Liver (tissue), 9 donors: ENCODE results near the gene ADM2. TPM values are rescaled to one million over a fixed set of nuclear protein-coding genes. Genes with fewer than 3 reads are reported as not detected.

Experiments used
- DNase-seq: peaks from one replicate; pipeline ENCODE4 v3.0.0-alpha.2; 2017; ENCODE audit warnings: low spot score
- H3K27ac ChIP-seq, 2 donors: one replicate each; pipeline ENCODE4 v1.7.0; 2013; ENCODE audit warnings: inconsistent platforms in 2 of 2, low read length in 2 of 2, control low read depth in 1 of 2, low read depth in 1 of 2, mild to moderate bottlenecking in 1 of 2
- H3K27me3 ChIP-seq, 4 donors: one replicate each; pipeline versions ENCODE4 v1.6.1 to v1.7.0; 2013; ENCODE audit warnings: low read length in 3 of 4, inconsistent platforms in 1 of 4, mild to moderate bottlenecking in 1 of 4, moderate library complexity in 1 of 4; ENCODE audit not compliant: control insufficient read depth in 4 of 4, insufficient read depth in 4 of 4
- H3K36me3 ChIP-seq, 4 donors: one replicate each; pipeline versions ENCODE4 v1.6.1 to v1.7.0; 2013; ENCODE audit warnings: low read length in 3 of 4, mild to moderate bottlenecking in 3 of 4, low read depth in 1 of 4, moderate library complexity in 1 of 4; ENCODE audit not compliant: control insufficient read depth in 4 of 4, insufficient read depth in 3 of 4
- H3K4me1 ChIP-seq, 4 donors: one replicate each; pipeline versions ENCODE4 v1.6.1 to v1.7.0; 2013; ENCODE audit warnings: low read length in 3 of 4, mild to moderate bottlenecking in 3 of 4, moderate library complexity in 1 of 4; ENCODE audit not compliant: control insufficient read depth in 4 of 4, insufficient read depth in 4 of 4
- H3K4me3 ChIP-seq, 3 donors: one replicate each; pipeline versions ENCODE4 v1.6.1 to v1.7.0; 2013; ENCODE audit warnings: low read length in 3 of 3, control low read depth in 1 of 3, low read depth in 1 of 3, mild to moderate bottlenecking in 1 of 3
- H3K9ac ChIP-seq, 2 donors: one replicate each; pipeline ENCODE4 v1.7.0; 2013; ENCODE audit warnings: low read length in 2 of 2, mild to moderate bottlenecking in 2 of 2, moderate library complexity in 2 of 2, control low read depth in 1 of 2, low read depth in 1 of 2
- H3K9me3 ChIP-seq, 4 donors: one replicate each; pipeline versions ENCODE4 v1.6.1 to v1.7.0; 2013; ENCODE audit warnings: low read length in 3 of 4; ENCODE audit not compliant: control insufficient read depth in 4 of 4
- ATF3 ChIP-seq: IDR thresholded peaks from 2 replicates; pipeline ENCODE4 v1.6.1; 2016; ENCODE audit warnings: antibody characterized with exemption
- EGR1 ChIP-seq, 2 donors: IDR thresholded peaks; 2 replicates each; pipeline ENCODE4 v1.6.1; 2016 to 2018; ENCODE audit warnings: antibody characterized with exemption in 2 of 2, low read depth in 2 of 2
- FOXA1 ChIP-seq: IDR thresholded peaks from 2 replicates; pipeline ENCODE4 v1.6.1; 2016; ENCODE audit warnings: antibody characterized with exemption
- GABPA ChIP-seq, 2 donors: IDR thresholded peaks in 1 of 2; conservative IDR thresholded peaks in 1 of 2; 2 replicates each; pipeline ENCODE4 v1.6.1; 2016; ENCODE audit warnings: antibody characterized with exemption in 2 of 2, mild to moderate bottlenecking in 1 of 2, moderate library complexity in 1 of 2
- HNF4G ChIP-seq: IDR thresholded peaks from 2 replicates; pipeline ENCODE4 v1.6.1; 2016; ENCODE audit warnings: antibody characterized with exemption
- JUND ChIP-seq, 2 donors: IDR thresholded peaks; 2 replicates each; pipeline ENCODE4 v1.6.1; 2016; ENCODE audit warnings: antibody characterized with exemption in 2 of 2
- NR2F2 ChIP-seq: IDR thresholded peaks from 2 replicates; pipeline ENCODE4 v1.6.1; 2016; ENCODE audit warnings: antibody characterized with exemption
- RAD21 ChIP-seq, 2 donors: IDR thresholded peaks; 2 replicates each; pipeline ENCODE4 v1.6.1; 2016; ENCODE audit warnings: antibody characterized with exemption in 2 of 2, mild to moderate bottlenecking in 2 of 2
- REST ChIP-seq: IDR thresholded peaks from 2 replicates; pipeline ENCODE4 v1.6.1; 2016; ENCODE audit warnings: antibody characterized with exemption, mild to moderate bottlenecking
- RXRA ChIP-seq, 2 donors: IDR thresholded peaks; 2 replicates each; pipeline ENCODE4 v1.6.1; 2017 to 2018; ENCODE audit warnings: antibody characterized with exemption in 2 of 2, mild to moderate bottlenecking in 1 of 2
- SP1 ChIP-seq: IDR thresholded peaks from 2 replicates; pipeline ENCODE4 v1.6.1; 2018; ENCODE audit warnings: antibody characterized with exemption, mild to moderate bottlenecking
- TAF1 ChIP-seq: conservative IDR thresholded peaks from 2 replicates; pipeline ENCODE4 v1.6.1; 2016; ENCODE audit warnings: antibody characterized with exemption, mild to moderate bottlenecking
- YY1 ChIP-seq: IDR thresholded peaks from 2 replicates; pipeline ENCODE4 v1.6.1; 2016; ENCODE audit warnings: antibody characterized with exemption, mild to moderate bottlenecking
- WGBS: extraction: QIAGEN DNeasy Blood & Tissue Kit; methylation state at CpG from one replicate; pipeline ENCODE4 v1.1.7; 2013; 5-methylcytosine and 5-hydroxymethylcytosine counted together
- polyA plus RNA-seq, 2 donors: library from polyadenylated mRNA; stranded (reverse) in 1 of 2; unstranded in 1 of 2; fragments of 200-250 nt in 1 of 2; fragments of >200 nt in 1 of 2; fragmentation: Nextera tagmentation in 1 of 2; extraction: Ambion mirVana in 1 of 2; gene quantifications; one replicate each; pipeline versions ENCODE4 v1.2.1 to v1.2.3, GENCODE V29; 2013 to 2015
- total RNA-seq, 2 donors: library from RNA; depleted of rRNA; stranded (reverse); fragments of >200 nt; gene quantifications; one replicate each; pipeline ENCODE4 v1.2.3, GENCODE V29; 2014
- TF ChIP-seq, protein P1 (sequence below): IDR thresholded peaks from 2 replicates; pipeline ENCODE4 v1.6.1; 2016; ENCODE audit warnings: antibody characterized with exemption
- TF ChIP-seq, protein P2 (sequence below): IDR thresholded peaks from 2 replicates; pipeline ENCODE4 v1.6.1; 2016; ENCODE audit warnings: antibody characterized with exemption
- donor health status: healthy.
- donor health status: healthy.
- donor health status: healthy.
- donor health status: healthy.
- donor health status: healthy.

Gene ADM2
- total and polyA plus RNA-seq, 4 donors = 0.79 to 2.8 (median 1.3) TPM

GRCh38 chr22:50488006-50488677 lies 6.8 kb downstream of the ADM2 start:
- H3K27ac ChIP-seq = no peak overlapping the region
- peaks cover 0 to 12% (median 7%) of the 10 kb centered on the region in 4 donors for H3K4me1 ChIP-seq
- H3K36me3 ChIP-seq = no peaks in the 10 kb centered on the region
- no peak overlapping the region for H3K9ac ChIP-seq
- 79% methylated on average over 18 of the region's 18 CpGs for WGBS
- no peaks in the 10 kb centered on the region for H3K27me3 ChIP-seq
- no peak for DNase-seq
- H3K9me3 ChIP-seq = no peaks in the 10 kb centered on the region
- no peak for TF ChIP-seq SP1
- TF ChIP-seq TAF1 = no peak
- TF ChIP-seq GABPA (IDR thresholded peaks at IDR 0.05 in 1 of 2, conservative IDR thresholded peaks at IDR 0.05 in 1 of 2) = no peak
- TF ChIP-seq, protein P1, sequence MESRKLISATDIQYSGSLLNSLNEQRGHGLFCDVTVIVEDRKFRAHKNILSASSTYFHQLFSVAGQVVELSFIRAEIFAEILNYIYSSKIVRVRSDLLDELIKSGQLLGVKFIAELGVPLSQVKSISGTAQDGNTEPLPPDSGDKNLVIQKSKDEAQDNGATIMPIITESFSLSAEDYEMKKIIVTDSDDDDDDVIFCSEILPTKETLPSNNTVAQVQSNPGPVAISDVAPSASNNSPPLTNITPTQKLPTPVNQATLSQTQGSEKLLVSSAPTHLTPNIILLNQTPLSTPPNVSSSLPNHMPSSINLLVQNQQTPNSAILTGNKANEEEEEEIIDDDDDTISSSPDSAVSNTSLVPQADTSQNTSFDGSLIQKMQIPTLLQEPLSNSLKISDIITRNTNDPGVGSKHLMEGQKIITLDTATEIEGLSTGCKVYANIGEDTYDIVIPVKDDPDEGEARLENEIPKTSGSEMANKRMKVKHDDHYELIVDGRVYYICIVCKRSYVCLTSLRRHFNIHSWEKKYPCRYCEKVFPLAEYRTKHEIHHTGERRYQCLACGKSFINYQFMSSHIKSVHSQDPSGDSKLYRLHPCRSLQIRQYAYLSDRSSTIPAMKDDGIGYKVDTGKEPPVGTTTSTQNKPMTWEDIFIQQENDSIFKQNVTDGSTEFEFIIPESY = no peak
- TF ChIP-seq RXRA (IDR thresholded peaks at IDR 0.05) = no peak
- TF ChIP-seq FOXA1 = no peak
- TF ChIP-seq YY1 = no peak
- no peak for TF ChIP-seq NR2F2
- TF ChIP-seq, protein P2, sequence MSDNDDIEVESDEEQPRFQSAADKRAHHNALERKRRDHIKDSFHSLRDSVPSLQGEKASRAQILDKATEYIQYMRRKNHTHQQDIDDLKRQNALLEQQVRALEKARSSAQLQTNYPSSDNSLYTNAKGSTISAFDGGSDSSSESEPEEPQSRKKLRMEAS = no peak
- no peak for TF ChIP-seq RAD21 (IDR thresholded peaks at IDR 0.05)
- no peak for TF ChIP-seq JUND (IDR thresholded peaks at IDR 0.05)
- TF ChIP-seq REST = no peak
- no peak overlapping the region for H3K4me3 ChIP-seq

- peaks cover 0 to 12% (median 7%) of the 10 kb centered on the region in 4 donors for H3K4me1 ChIP-seq
- no peak for DNase-seq
- no peaks in the 10 kb centered on the region for H3K9me3 ChIP-seq
- TF ChIP-seq SP1 (no peak), ATF3 (no peak), REST (no peak), YY1 (no peak), EGR1 (IDR thresholded peaks at IDR 0.05; ENCODE audit: low read depth in 2 of 2) (no peak), RXRA (IDR thresholded peaks at IDR 0.05) (no peak), HNF4G (no peak), TAF1 (no peak), JUND (IDR thresholded peaks at IDR 0.05) (no peak), FOXA1 (no peak), NR2F2 (no peak)
- TF ChIP-seq, protein P2 = no peak
- TF ChIP-seq, protein P1 = no peak
- no peak overlapping the region for H3K4me3 ChIP-seq
- no peaks in the 10 kb centered on the region for H3K36me3 ChIP-seq
- no peaks in the 10 kb centered on the region for H3K27me3 ChIP-seq
- H3K27ac ChIP-seq = no peak overlapping the region
- 76% methylated on average over 19 of the region's 19 CpGs for WGBS
- no peak overlapping the region for H3K9ac ChIP-seq
These were observed 7.5 kb downstream of the ADM2 start for GRCh38 chr22:50488886-50489285.
